Central memory CD4-positive, alpha-beta T cell (primary cell): ENCODE measurements around the gene SFT2D3.

Experiments used
- DNase-seq: peaks from one replicate; pipeline ENCODE4 v3.0.0; 2022

Gene SFT2D3

DNA sequence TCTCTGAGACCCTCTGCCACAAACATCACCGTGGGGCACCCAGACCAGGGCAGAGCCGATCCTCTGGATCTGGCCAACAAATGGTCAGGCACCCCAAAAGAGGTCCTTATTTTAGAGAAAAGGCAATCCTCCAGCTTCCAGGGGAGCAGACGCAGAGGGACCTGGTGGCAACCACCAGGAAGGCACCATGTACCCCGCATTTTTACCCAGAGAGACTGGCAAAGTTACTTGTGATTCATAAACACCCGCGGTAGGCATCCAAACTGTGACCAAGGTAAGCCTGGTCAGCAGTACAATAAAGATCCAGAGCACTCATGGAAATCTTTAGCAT is 36.4 kb upstream of the SFT2D3 start:
- DNase-seq = no peak

DNA sequence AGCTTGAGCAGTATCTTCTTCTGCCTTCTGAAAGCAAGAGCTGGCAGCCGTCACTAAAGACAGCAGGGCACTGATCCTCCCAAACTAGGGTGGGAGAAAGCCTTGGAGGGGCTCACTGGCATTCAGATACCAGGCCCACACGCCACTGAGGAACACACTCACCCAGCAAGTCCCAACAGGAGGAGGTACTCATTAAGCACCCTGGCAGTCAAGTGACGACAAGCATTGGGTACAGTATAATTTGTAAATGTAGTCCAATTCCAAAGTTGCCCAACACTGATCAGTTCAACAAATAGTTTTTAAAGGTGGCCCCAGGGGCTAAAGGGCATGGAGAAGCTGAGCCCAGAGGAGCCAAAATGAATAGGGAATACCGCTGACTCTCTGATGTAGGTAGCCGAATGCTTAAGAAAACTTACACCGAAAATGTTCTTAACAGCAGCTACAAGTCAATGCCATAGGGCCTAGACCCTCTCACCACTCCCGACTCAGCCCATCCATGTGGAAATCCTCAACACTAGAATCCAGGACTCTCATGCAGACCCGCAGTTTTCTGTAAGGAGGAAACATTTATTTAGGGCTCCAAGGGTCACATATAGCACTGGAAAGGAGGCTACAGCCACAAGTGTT is 35.9 kb upstream of the SFT2D3 start:
- DNase-seq = no peak

DNA sequence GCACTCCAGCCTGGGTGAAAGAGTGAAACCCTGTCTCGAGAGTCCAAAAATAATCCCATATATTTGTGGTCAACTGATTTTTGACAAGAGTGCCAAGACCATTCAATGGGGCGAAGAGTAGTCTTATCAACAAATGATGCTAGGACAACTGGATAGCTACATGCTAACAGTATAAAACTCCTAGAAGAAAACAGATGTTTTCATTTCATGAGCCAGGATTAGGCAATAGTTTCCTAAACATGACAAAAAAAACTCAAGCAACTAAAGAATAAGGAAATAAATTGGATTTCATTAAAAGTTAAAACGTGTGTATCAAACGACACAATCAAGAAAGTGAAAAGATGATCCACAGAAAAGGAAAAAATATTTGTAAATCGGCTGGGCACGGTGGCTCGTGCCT is 32.2 kb upstream of the SFT2D3 start:
- no peak for DNase-seq

DNA sequence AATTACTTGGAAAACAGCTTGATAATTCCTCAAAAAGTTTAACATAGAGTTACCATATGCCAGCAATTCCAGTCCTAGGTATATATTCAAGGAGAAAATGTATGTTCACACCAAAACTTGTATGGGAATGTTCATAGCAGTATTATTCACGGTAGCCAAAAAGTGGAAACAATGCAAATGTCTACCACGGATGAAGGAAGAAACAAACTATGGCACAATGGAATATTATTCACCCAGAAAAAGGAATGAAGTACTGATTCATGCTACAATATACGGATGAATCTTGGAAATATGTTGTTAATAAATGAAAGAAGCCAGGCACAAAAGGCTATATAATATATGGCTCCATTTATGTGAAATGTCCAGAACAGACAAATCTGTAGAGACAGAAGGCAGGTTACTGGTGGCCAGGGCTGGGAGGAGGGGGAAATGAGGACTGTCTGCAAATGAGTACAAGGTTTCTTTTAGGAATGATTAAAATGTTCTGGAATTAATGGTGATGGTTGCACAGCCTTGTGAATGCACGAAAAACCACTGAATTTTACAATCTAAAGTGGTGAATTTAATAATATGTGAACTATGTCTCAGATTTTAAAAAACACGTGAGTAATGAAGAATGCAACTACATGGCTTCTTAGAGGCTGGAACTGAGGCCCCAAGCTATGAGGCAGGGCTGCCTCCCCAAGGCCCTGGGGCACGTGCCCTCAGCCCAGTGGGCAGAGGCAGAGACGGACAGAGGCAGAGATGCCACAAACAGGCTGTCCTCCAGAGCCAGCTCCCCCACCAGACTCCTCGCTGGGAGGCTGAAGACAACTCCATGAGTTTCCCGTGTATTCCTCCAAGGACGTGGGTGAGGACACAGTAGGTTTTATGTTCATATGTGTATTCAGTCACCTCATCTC is 31.0 kb upstream of the SFT2D3 start:
- no peak for DNase-seq

- no peak for DNase-seq
Measured at GRCh38 chr2:127670957-127671290, 30.4 kb upstream of the SFT2D3 start.

DNA sequence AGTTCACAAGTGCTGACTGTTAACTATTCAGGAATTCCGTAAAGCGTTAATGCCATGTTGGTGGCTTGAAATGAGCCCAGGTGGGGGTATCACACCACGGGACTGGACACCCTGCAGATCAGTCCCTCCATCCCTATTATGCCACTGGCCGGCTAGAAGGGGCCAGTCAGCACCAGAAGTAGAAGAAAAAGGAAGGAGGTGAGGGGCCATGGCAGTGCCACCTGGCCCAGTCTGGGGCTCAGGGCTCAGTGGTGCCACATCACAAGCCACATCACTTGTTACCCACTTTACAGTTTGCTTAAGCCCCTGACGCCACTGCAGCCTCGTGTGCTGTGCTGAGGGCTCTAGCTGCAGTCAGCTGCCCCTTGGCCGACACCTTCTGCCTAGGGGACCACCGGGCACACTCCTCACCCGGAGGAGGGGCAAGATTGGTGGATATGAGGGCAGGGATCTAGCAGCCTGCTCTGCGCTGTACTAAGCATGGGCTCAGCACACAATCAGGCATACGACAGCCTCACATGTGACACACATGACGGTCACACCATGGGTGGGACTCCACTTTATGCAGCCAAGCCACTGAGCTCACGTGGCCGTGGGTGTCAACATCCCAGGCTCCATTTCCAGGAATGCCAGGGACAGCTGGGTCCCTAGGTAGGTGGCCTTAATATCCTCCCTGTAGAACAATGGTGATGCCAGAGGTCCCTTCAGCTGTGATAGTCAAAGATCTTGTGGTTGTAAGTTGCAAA is 29.6 kb upstream of the SFT2D3 start:
- no peak for DNase-seq

DNA sequence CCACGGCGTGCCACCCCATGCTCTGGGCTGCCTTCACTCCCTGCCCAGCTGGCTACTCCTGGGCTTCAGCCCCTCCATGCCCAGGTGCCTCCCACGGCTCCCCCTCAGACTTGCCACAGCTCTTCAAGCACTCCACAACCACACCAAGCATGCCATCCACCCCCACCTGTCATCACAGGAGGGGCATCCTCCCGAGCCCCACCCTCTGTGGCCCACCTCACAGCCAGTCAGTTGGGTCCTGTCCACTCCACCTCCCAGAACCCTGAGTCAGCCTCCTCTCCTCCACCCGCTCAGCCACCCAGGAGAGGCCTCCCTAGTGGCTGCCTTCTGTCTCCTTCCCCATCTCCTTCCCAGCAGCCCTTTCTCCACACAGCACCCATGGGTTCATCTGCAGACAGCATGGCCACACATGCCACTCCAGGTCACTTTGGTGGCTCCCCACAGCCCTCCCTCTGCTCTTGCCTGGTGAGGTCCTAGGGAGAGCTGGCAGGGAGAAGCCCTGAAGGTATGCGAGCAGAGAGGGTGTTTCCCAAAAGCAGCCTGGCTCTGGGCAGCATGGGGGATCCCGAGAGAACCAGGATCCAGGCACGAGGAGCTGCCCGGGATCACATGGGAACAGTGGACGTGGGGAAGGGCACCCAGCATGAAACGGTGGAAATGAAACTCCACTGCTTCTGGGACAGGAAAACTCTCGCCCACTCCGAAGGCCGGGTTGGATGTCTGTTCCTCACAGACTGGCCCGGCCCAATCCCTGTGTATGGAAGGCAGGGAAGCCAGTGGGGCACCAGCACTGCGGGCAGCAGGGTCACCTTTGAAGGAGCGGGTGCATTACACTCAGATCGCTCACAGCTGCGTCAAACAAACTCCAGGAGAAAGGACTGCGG is 28.7 kb upstream of the SFT2D3 start:
- no peak for DNase-seq

- DNase-seq = no peak
Measured at GRCh38 chr2:127673291-127674069, 27.8 kb upstream of the SFT2D3 start.

DNA sequence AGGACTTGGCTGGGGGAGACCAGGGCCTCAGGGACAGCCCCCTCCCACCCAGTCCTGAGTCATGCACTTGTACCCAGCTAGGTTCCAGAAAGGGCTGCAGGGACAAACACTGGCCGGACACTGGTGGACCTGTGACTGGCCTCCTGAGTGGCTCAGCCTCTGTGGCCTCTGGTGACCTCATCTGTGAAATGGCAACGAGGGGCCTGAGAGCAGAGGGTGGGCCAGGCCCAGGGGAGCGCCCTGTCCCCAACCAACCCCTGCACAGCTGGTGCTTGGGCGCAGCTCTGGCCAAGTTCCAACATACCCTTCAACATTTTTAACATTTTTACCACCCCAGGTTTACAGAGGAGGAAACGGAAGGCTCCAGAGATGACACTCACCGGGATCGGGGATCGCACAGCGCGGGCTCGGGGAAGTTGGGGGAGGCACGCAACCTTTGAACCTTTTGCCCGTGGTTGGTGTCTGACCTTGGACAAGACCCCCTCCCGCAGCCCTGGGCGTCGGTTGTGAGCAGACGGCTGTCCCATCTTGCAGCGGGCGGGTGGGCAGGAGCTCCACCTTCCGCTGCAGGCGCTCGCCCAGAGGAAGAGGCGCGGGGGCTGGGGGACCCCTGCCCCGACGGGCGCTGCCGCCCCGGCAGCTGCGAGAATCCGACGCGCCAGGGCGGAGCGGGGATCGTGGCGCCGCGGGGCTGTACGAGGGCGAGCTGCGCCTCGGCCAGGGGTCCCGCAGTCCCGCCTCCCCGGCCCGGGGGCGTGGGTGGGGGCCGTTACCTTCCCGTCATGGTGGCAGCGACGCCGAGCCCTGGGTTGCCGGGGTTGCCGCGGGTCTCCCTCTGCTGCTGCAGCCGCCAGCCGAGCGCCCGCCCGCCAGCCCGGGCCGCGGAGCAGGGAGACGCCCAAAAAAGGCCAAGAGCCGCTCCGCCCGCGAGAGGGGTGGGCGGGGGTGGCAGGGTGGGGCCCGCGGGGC is 26.8 kb upstream of the SFT2D3 start:
- no peak for DNase-seq

DNA sequence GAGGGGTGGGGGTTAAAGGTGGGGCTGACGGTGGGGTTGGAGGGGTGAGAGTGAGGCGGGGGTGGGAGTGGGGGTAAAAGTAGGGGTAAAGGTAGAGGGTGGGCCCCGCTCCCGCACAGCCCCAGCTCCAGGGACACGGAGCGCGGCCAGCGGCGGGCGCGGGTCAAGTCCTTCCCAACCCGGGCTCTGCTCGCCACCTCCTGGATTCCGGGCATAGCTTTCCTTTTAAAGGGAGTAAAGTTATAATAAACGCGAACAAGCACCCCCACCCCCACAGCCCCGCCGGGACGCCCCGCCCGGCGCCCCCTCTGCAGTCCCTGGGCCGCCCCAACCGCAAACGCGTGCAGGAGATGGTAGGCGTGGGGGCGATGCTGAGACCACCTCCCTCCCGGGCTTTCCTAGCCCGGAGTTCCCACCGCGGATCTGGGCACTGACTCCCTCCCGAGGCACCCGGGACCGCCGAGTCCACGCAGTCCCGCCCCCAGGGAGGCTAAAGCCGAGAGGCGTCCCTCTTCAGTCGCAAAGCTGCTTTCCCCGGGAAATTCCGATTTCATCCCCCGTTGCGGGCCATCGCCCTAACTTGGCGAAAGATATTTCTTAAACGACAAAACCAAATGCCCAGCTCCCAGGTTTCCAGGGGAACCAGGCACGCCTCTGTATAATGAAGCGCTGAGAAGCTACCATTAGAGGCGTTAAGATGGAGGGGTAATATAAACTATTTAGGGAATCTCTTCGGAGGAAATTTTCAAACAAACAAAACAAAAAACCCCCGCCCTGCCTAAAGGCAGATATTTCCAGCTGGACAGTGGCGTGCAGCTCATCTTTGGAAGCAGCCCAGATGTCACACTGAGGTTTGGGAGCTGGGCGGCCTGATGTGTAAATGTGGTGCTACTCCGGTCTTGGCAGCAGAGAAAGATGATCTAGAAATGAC is 25.7 kb upstream of the SFT2D3 start, which contains the start of gene LIMS2:
TSS of gene LIMS2 (minus strand) at position 200 of the 931 bp plus-strand sequence. CDS start 506 bp downstream, outside the sequence.
- DNase-seq = no peak

DNA sequence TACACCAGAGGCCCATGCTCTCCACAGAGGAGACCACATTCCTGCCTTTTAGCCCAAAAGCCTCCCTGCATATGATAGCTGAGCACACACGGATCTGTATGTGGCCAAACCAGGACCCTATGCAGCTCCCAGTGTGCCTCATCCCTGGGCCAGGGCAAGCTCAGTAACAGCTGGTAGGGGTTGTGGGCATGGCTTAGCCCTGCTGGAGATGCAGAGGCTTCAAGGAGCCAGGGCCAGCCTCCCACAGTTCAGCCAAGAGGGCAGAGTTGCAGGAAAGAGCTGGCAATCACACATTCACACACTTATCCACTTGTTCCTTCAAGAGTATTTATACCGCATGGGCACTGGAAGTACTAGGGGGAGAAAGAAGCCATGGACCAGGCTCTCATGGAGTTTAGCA is 24.4 kb upstream of the SFT2D3 start:
- no peak for DNase-seq

- no peak for DNase-seq
Measured at GRCh38 chr2:127678531-127678930, 22.8 kb upstream of the SFT2D3 start.

DNA sequence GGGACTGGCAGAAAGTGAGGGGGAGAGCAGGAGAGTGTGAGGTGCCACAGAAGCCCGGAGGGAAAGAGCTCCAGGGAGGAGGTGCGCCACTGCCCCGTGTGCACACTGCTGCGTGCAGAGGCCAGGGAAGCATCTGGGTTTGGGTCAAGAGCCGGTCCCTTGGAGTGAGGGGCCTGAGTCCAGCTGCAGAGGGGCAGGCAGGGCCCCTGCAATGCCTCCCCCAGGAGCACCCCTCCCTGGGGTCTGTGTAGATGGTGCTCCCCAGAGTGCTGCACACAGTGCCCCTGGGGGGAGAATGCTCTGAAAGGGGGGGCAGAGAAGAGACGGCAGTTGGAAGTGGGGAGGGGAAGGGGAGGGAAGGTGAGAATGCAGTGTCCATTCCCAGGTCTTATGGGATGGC is 22.3 kb upstream of the SFT2D3 start:
- no peak for DNase-seq

GRCh38 chr2:127679680-127680361 is 21.5 kb upstream of the SFT2D3 start:
- DNase-seq = no peak

DNA sequence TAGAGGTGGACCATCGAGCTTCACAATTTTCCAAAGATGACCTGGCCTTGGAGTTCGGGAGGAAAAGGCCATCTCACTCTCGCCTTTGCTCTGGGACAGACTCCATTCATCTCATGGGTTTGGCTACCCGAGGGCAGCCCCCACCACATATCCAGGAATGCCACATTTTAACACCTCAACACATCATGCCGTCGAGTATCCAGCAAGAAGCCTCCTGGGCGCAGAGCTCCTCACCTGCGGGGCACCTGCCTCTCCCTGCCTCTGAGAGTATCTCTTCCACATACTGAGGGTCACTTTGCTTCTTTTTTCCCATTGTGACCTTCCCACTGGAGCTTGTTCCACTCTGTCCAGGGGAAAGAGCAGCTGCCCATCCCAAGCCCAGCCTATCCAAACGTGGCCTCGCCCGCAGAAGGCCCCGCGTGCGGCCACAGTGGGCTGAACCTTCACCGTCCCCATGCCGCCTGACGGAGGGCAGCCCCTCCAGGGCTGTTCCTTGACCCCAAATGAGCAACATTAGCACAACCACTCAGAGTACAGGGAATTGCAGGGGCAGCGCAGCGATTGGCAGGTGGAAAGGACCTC is 20.5 kb upstream of the SFT2D3 start:
- DNase-seq = no peak

DNA sequence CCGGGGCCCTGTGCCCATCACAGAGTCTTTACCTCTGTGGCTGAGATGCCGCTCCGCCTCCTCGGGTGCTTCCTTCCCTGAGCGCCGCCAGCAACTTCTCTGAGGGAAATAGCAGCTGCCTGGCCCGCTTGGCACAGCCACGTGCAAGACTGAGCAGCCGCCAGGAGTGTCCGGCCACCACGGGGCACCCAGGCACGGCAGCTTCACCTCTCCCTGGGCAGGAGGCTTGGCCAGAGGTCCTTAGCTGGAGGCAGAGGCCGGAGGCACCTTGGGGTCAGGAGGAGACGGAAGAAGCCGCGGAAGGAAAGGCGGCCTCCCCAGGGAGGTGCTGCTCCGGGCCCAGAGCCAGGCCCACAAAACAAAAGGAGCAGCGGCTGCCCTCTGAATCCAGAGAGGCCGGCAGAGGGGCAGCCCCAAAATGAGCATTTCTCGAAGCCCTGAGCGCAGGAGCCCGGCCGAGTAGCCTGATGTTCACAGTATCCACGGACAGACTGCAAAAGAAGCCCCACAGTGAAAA is 20.0 kb upstream of the SFT2D3 start:
- DNase-seq = no peak

GRCh38 chr2:127681976-127682857 is 19.1 kb upstream of the SFT2D3 start:
- DNase-seq = no peak
